HEK293 (cell line): ENCODE results near the gene TDP2.
"Not testable (repeated sequence)": the region's sequence is repeated elsewhere in the genome, so short reads cannot be mapped to it uniquely, and the experiment has no call there.

Source experiments
- KLF16 ChIP-seq: fragments of 450-650 bp; formaldehyde crosslinking; IDR thresholded peaks from 2 replicates; pipeline ENCODE4 v1.5.1; 2017; ENCODE audit warnings: missing biosample characterization, missing genetic modification characterization
- SP2 ChIP-seq: fragments of 450-650 bp; formaldehyde crosslinking; IDR thresholded peaks from 2 replicates; pipeline ENCODE4 v1.5.1; 2016; ENCODE audit warnings: missing biosample characterization, missing genetic modification characterization
- ZFHX2 ChIP-seq: fragments of 450-650 bp; formaldehyde crosslinking; conservative IDR thresholded peaks from 2 replicates; pipeline ENCODE4 v1.5.1; 2016; ENCODE audit warnings: missing biosample characterization, missing genetic modification characterization
- ZFP37 ChIP-seq: fragments of 450-650 bp; formaldehyde crosslinking; IDR thresholded peaks from 2 replicates; pipeline ENCODE4 v1.5.1; 2016; ENCODE audit warnings: missing biosample characterization, missing genetic modification characterization
- ZNF138 ChIP-seq: fragments of 450-650 bp; formaldehyde crosslinking; IDR thresholded peaks from 2 replicates; pipeline ENCODE4 v1.5.1; 2016; ENCODE audit warnings: missing biosample characterization, missing genetic modification characterization, borderline replicate concordance
- ZNF174 ChIP-seq: fragments of 450-650 bp; formaldehyde crosslinking; IDR thresholded peaks from 2 replicates; pipeline ENCODE4 v1.5.0; 2017; ENCODE audit warnings: missing biosample characterization, mild to moderate bottlenecking, missing genetic modification characterization
- ZSCAN30 ChIP-seq: fragments of 450-650 bp; IDR thresholded peaks from 2 replicates; pipeline ENCODE4 v1.5.1; 2018; ENCODE audit warnings: missing biosample characterization, mild to moderate bottlenecking, missing genetic modification characterization, moderate library complexity
- TF ChIP-seq, protein P1 (sequence below): fragments of 450-650 bp; formaldehyde crosslinking; IDR thresholded peaks from 2 replicates; pipeline ENCODE4 v1.5.1; 2017; ENCODE audit warnings: missing biosample characterization, missing genetic modification characterization
- TF ChIP-seq, protein P2 (sequence below): fragments of 450-650 bp; formaldehyde crosslinking; IDR thresholded peaks from 2 replicates; pipeline ENCODE4 v1.5.1; 2016; ENCODE audit warnings: missing biosample characterization, missing genetic modification characterization

DNA sequence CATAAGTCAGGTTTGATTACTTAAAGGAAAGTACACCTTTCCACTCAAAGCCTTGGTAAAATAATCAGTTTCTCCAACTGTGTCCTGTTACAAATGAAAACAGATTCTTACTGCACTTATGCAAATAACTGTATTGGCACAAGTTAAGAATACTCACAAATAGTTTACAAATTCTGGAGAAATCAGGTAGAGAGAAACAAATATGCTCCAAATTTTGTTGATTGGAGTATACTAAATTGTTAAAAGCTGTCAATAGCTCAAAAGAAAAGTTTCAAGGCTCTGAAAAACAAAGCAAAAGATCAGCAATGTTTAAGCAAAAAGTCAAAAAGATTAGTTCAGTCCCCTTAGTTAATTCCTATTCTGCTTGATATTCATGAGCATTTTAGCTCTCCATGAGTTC lies 3.8 kb upstream of the TDP2 start:
- TF ChIP-seq KLF16 (tag by site-specific recombination); ZSCAN30 (tag by site-specific recombination); ZFP37 (tag by site-specific recombination); ZNF174; ZFHX2; SP2 (tag by site-specific recombination); ZNF138 (tag by site-specific recombination): not testable (repeated sequence)
- TF ChIP-seq, protein P1, sequence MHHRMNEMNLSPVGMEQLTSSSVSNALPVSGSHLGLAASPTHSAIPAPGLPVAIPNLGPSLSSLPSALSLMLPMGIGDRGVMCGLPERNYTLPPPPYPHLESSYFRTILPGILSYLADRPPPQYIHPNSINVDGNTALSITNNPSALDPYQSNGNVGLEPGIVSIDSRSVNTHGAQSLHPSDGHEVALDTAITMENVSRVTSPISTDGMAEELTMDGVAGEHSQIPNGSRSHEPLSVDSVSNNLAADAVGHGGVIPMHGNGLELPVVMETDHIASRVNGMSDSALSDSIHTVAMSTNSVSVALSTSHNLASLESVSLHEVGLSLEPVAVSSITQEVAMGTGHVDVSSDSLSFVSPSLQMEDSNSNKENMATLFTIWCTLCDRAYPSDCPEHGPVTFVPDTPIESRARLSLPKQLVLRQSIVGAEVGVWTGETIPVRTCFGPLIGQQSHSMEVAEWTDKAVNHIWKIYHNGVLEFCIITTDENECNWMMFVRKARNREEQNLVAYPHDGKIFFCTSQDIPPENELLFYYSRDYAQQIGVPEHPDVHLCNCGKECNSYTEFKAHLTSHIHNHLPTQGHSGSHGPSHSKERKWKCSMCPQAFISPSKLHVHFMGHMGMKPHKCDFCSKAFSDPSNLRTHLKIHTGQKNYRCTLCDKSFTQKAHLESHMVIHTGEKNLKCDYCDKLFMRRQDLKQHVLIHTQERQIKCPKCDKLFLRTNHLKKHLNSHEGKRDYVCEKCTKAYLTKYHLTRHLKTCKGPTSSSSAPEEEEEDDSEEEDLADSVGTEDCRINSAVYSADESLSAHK: not testable (repeated sequence)
- TF ChIP-seq, protein P2, sequence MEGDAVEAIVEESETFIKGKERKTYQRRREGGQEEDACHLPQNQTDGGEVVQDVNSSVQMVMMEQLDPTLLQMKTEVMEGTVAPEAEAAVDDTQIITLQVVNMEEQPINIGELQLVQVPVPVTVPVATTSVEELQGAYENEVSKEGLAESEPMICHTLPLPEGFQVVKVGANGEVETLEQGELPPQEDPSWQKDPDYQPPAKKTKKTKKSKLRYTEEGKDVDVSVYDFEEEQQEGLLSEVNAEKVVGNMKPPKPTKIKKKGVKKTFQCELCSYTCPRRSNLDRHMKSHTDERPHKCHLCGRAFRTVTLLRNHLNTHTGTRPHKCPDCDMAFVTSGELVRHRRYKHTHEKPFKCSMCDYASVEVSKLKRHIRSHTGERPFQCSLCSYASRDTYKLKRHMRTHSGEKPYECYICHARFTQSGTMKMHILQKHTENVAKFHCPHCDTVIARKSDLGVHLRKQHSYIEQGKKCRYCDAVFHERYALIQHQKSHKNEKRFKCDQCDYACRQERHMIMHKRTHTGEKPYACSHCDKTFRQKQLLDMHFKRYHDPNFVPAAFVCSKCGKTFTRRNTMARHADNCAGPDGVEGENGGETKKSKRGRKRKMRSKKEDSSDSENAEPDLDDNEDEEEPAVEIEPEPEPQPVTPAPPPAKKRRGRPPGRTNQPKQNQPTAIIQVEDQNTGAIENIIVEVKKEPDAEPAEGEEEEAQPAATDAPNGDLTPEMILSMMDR: not testable (repeated sequence)
